Stimulated activated memory B cell treated with anti-CD40 and anti-IgM and Interleukin-4, amounts not matched to agents 10 μg/mL and 1 μg/mL and 100 μg/mL, for 72 hours (primary cell): Measurements from ENCODE around the gene ACACA.

Experiments used
- ATAC-seq: fragments of 150-1000 bp; cut with Tn5 transposase; 2 replicates; pipeline ENCODE4 v1.10.0; 2021
- H3K27ac Mint-ChIP-seq: one replicate; pipeline ENCODE4 v1.8.0; 2022; ENCODE audit warnings: mild to moderate bottlenecking, mixed read lengths
- H3K27me3 Mint-ChIP-seq: one replicate; pipeline ENCODE4 v1.8.0; 2022; ENCODE audit warnings: mixed read lengths
- H3K36me3 Mint-ChIP-seq: one replicate; pipeline ENCODE4 v1.8.0; 2022; ENCODE audit warnings: mixed read lengths
- H3K4me1 Mint-ChIP-seq: one replicate; pipeline ENCODE4 v1.8.0; 2022; ENCODE audit warnings: mixed read lengths
- H3K4me3 Mint-ChIP-seq: one replicate; pipeline ENCODE4 v1.8.0; 2022; ENCODE audit warnings: mild to moderate bottlenecking, moderate library complexity, mixed read lengths
- H3K9me3 Mint-ChIP-seq: one replicate; pipeline ENCODE4 v1.8.0; 2022; ENCODE audit warnings: mixed read lengths

Gene ACACA

GRCh38 chr17:37339321-37339720 is 67.3 kb downstream of the ACACA start:
- H3K27me3 Mint-ChIP-seq = no peaks in the 10 kb centered on the region
- H3K4me1 Mint-ChIP-seq = no peaks in the 10 kb centered on the region
- H3K4me3 Mint-ChIP-seq = no peak overlapping the region
- no peak for ATAC-seq
- H3K36me3 Mint-ChIP-seq = peaks cover 33% of the 10 kb centered on the region
- no peak overlapping the region for H3K27ac Mint-ChIP-seq
- no peaks in the 10 kb centered on the region for H3K9me3 Mint-ChIP-seq

GRCh38 chr17:37338847-37339246 is 67.8 kb downstream of the ACACA start:
- H3K36me3 Mint-ChIP-seq = peaks cover 29% of the 10 kb centered on the region

GRCh38 chr17:37327341-37328090 is 79.1 kb downstream of the ACACA start:
- Mint-ChIP-seq H3K36me3 (peaks cover 51% of the 10 kb centered on the region), H3K27ac (no peak overlapping the region), H3K4me1 (no peaks in the 10 kb centered on the region), H3K27me3 (no peaks in the 10 kb centered on the region), H3K4me3 (no peak overlapping the region), H3K9me3 (no peaks in the 10 kb centered on the region)
- ATAC-seq = no peak

More at GRCh38 chr17:37338847-37339246, 67.8 kb downstream of the ACACA start:
- H3K4me1 Mint-ChIP-seq = no peaks in the 10 kb centered on the region
- no peak overlapping the region for H3K27ac Mint-ChIP-seq
- H3K4me3 Mint-ChIP-seq = no peak overlapping the region
- H3K27me3 Mint-ChIP-seq = no peaks in the 10 kb centered on the region
- no peaks in the 10 kb centered on the region for H3K9me3 Mint-ChIP-seq
- no peak for ATAC-seq

GRCh38 chr17:37322826-37323561 is 83.6 kb downstream of the ACACA start:
- Mint-ChIP-seq H3K27me3 (no peaks in the 10 kb centered on the region), H3K4me1 (no peaks in the 10 kb centered on the region)

GRCh38 chr17:37322106-37322505 is 84.5 kb downstream of the ACACA start:
- no peak for ATAC-seq
- Mint-ChIP-seq H3K9me3 (no peaks in the 10 kb centered on the region), H3K36me3 (peaks cover 30% of the 10 kb centered on the region), H3K4me3 (no peak overlapping the region), H3K27ac (no peak overlapping the region), H3K4me1 (no peaks in the 10 kb centered on the region), H3K27me3 (no peaks in the 10 kb centered on the region)

More at GRCh38 chr17:37322826-37323561, 83.6 kb downstream of the ACACA start:
- ATAC-seq = no peak
- Mint-ChIP-seq H3K36me3 (peaks cover 30% of the 10 kb centered on the region), H3K4me3 (no peak overlapping the region), H3K9me3 (no peaks in the 10 kb centered on the region), H3K27ac (no peak overlapping the region)

- Mint-ChIP-seq H3K4me1 (no peaks in the 10 kb centered on the region), H3K36me3 (peaks cover 43% of the 10 kb centered on the region), H3K27me3 (no peaks in the 10 kb centered on the region), H3K27ac (no peak overlapping the region), H3K4me3 (no peak overlapping the region), H3K9me3 (no peaks in the 10 kb centered on the region)
- ATAC-seq = no peak
Measured at GRCh38 chr17:37318931-37319594, 87.6 kb downstream of the ACACA start.

- no peak overlapping the region for H3K27ac Mint-ChIP-seq
- H3K4me1 Mint-ChIP-seq = no peaks in the 10 kb centered on the region
- no peak overlapping the region for H3K4me3 Mint-ChIP-seq
- no peaks in the 10 kb centered on the region for H3K27me3 Mint-ChIP-seq
- H3K36me3 Mint-ChIP-seq = peaks cover 31% of the 10 kb centered on the region
- ATAC-seq = no peak
- no peaks in the 10 kb centered on the region for H3K9me3 Mint-ChIP-seq
Measured at GRCh38 chr17:37317867-37318266, 88.8 kb downstream of the ACACA start.

GRCh38 chr17:37315601-37316000 is 91.0 kb downstream of the ACACA start:
- no peaks in the 10 kb centered on the region for H3K9me3 Mint-ChIP-seq
- H3K36me3 Mint-ChIP-seq = peaks cover 44% of the 10 kb centered on the region
- H3K4me3 Mint-ChIP-seq = no peak overlapping the region
- H3K27me3 Mint-ChIP-seq = no peaks in the 10 kb centered on the region
- H3K27ac Mint-ChIP-seq = no peak overlapping the region
- no peak for ATAC-seq
- no peaks in the 10 kb centered on the region for H3K4me1 Mint-ChIP-seq

GRCh38 chr17:37312137-37312923 is 94.3 kb downstream of the ACACA start:
- no peak for ATAC-seq
- Mint-ChIP-seq H3K4me1 (no peaks in the 10 kb centered on the region), H3K36me3 (peaks cover 49% of the 10 kb centered on the region), H3K27ac (no peak overlapping the region), H3K4me3 (no peak overlapping the region), H3K27me3 (no peaks in the 10 kb centered on the region), H3K9me3 (no peaks in the 10 kb centered on the region)

- Mint-ChIP-seq H3K4me1 (no peaks in the 10 kb centered on the region), H3K4me3 (no peak overlapping the region), H3K36me3 (peaks cover 39% of the 10 kb centered on the region), H3K27me3 (no peaks in the 10 kb centered on the region), H3K27ac (no peak overlapping the region), H3K9me3 (no peaks in the 10 kb centered on the region)
- ATAC-seq = no peak
Measured at GRCh38 chr17:37310940-37311339, 95.7 kb downstream of the ACACA start.

GRCh38 chr17:37309051-37309450 is 97.6 kb downstream of the ACACA start:
- Mint-ChIP-seq H3K4me1 (no peaks in the 10 kb centered on the region), H3K4me3 (no peak overlapping the region), H3K27ac (no peak overlapping the region), H3K36me3 (peaks cover 39% of the 10 kb centered on the region), H3K27me3 (no peaks in the 10 kb centered on the region), H3K9me3 (no peaks in the 10 kb centered on the region)
- no peak for ATAC-seq

GRCh38 chr17:37305406-37305905 is 101.2 kb downstream of the ACACA start:
- no peak for ATAC-seq
- Mint-ChIP-seq H3K27me3 (no peaks in the 10 kb centered on the region), H3K36me3 (peaks cover 27% of the 10 kb centered on the region), H3K4me1 (peaks cover 7% of the 10 kb centered on the region), H3K4me3 (no peak overlapping the region), H3K27ac (no peak overlapping the region), H3K9me3 (no peaks in the 10 kb centered on the region)

- peaks cover 21% of the 10 kb centered on the region for H3K36me3 Mint-ChIP-seq
- no peaks in the 10 kb centered on the region for H3K27me3 Mint-ChIP-seq
- H3K9me3 Mint-ChIP-seq = no peaks in the 10 kb centered on the region
- peaks cover 7% of the 10 kb centered on the region for H3K4me1 Mint-ChIP-seq
- no peak for ATAC-seq
- H3K4me3 Mint-ChIP-seq = no peak overlapping the region
- no peak overlapping the region for H3K27ac Mint-ChIP-seq
Measured at GRCh38 chr17:37301288-37301687, 105.3 kb downstream of the ACACA start.

- Mint-ChIP-seq H3K36me3 (peaks cover 21% of the 10 kb centered on the region), H3K4me1 (peaks cover 7% of the 10 kb centered on the region), H3K27me3 (no peaks in the 10 kb centered on the region), H3K27ac (no peak overlapping the region), H3K9me3 (no peaks in the 10 kb centered on the region), H3K4me3 (no peak overlapping the region)
- ATAC-seq = no peak
Measured at GRCh38 chr17:37300683-37301082, 106.0 kb downstream of the ACACA start.
